NCI-H1417 (cell line): Measurements from ENCODE around the gene PKP3.
"Not testable (repeated sequence)": the region's sequence is repeated elsewhere in the genome, so short reads cannot be mapped to it uniquely, and the experiment has no call there.

ENCODE experiments used
- DNase-seq, 3 experiments: peaks; one replicate each; lab custom pipeline; 2025; lab: John Stamatoyannopoulos, UW

Gene PKP3, protein sequence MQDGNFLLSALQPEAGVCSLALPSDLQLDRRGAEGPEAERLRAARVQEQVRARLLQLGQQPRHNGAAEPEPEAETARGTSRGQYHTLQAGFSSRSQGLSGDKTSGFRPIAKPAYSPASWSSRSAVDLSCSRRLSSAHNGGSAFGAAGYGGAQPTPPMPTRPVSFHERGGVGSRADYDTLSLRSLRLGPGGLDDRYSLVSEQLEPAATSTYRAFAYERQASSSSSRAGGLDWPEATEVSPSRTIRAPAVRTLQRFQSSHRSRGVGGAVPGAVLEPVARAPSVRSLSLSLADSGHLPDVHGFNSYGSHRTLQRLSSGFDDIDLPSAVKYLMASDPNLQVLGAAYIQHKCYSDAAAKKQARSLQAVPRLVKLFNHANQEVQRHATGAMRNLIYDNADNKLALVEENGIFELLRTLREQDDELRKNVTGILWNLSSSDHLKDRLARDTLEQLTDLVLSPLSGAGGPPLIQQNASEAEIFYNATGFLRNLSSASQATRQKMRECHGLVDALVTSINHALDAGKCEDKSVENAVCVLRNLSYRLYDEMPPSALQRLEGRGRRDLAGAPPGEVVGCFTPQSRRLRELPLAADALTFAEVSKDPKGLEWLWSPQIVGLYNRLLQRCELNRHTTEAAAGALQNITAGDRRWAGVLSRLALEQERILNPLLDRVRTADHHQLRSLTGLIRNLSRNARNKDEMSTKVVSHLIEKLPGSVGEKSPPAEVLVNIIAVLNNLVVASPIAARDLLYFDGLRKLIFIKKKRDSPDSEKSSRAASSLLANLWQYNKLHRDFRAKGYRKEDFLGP

GRCh38 chr11:394034-394857, at the start of gene PKP3:
Gene PKP3 (plus strand): TSS chr11:394209. CDS start chr11:394293, 84 bp downstream.
- peak; percentile 42 to 78 (median 47) for DNase-seq

DNA sequence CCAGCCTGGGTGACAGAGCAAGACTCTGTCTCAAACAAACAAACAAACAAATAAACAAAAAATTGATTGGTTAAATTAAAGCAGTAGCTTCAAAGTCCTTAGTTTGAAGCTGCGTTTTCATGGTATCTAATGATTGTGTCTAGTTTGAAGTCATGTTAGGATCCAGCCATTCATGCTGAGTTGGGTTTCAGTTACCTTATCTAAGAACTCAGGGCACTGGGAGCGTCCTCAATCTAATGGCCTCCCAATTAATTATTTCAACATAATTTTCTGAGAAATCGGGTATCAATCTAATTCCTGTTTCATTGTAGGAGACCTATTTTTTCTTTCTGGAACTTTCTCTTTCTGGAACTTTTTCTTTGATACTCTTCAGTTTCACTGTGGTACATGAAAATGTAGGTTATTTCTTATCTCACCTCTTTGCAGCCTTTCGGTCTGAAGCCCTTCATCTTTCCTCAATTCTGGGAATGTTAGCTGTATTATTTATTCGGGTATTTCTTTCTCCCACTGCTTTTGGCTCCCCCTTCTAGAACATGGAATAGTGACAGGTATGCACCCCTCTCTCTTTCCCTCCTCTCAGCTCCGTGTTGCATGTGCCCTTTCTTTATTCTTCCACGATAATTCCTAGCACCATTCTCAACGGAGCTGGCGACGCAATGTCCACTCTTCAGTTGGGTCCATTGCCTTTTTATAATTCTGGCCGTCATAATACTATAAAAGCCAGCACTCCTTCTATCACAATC, 49.0 kb upstream of the PKP3 start:
- no peak for DNase-seq

DNA sequence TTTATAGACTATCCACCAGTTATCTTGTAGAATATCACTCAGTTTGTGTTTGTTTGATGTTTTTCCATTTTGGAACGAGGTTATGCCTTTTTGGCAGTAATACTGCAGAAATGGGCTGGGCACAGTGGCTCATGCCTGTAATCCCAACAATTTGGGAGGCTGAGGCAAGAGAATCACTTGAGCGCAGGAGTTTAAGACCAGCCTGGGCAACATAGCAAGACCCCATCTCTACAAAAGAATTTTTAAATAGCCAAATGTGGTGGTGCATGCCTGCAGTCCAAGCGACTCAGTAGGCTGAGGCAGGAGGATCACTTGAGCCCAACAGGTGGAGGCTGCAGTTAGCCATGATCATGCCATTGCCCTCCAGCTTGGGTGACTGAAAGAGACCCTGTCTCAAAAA, 47.5 kb upstream of the PKP3 start:
- no peak for DNase-seq

GRCh38 chr11:349270-349954, 44.6 kb upstream of the PKP3 start:
- not testable (repeated sequence) for DNase-seq

- DNase-seq: not testable (repeated sequence)
Measured at GRCh38 chr11:350033-350722, 43.8 kb upstream of the PKP3 start.

DNA sequence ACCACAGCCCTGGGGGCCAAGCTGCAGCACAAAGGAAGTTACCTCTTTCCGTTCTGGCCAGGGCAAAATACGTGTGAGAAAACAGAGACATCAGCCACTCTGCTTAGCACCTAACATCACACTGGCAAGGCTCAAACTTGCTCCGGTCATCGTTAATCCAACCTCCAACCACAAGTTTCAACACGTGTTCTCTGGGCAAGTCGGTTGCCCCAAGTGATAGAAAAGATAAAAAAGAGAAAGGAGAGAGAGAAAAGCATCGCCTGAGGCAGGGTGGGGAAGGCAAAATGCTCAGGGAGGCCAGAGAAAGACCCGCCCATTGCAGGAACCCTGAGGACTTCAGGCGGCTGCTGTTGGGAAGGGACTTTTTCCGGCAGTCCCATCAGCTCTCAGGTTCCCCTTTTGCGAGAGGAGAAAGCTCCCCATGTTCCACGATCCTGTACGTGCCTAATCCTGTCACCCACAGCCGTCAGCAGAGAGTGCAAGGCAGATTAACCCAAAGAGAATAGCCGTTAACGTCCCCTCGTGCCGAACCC, 43.2 kb upstream of the PKP3 start:
- DNase-seq: no peak

GRCh38 chr11:351411-351810, 42.6 kb upstream of the PKP3 start:
- no peak for DNase-seq

GRCh38 chr11:352456-353031, 41.5 kb upstream of the PKP3 start:
- DNase-seq: no peak

DNA sequence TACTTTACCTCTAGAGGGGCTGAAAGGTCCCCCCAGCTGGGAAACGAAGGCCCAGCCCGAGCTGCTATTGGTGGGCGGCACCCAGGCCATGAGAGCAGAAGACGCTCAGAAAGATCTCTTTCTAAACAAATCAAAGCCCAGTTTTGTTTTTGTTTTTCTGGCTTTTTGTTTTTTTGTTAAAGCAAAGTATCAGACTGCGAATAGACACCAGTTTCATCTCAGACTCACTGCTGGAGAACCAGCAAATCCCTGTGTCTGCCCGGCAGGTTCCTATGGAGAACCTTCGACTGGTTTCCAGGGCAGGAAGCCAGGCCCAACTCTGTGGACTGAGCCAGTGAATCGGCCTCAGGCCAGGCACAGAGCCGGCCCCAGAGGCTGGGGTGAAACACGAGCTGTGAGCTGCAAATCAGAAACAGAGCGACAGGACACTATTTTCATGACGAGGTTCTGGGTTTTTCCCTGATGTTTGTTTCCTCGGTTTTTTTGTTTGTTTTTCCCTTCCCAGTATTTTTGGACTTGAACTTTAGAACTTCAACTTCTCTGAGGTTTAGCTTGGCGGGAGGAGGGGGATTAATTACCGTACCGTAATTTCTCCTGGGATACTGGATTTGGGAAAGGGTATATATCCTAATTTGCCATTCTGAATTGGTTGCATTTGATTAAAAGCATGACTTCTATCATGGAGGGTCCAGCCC, 40.7 kb upstream of the PKP3 start:
- no peak for DNase-seq

- peak in 2 of 3 experiments; percentile 27 to 49 for DNase-seq
Measured at GRCh38 chr11:355581-356458, 38.2 kb upstream of the PKP3 start.

DNA sequence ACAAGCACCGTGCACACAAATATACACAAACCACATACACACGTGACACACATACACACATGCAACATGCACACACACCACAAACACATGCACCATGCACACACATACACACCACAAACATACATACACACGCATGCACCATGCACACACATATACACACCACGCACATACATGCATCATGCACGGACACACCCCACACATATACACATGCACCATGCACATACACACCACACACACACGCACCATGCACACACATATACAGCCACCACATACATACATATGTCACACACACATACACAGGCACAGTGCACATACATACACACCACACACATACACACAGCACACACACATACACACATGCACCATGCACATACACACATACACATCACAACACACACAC, 37.4 kb upstream of the PKP3 start:
- DNase-seq: no peak

DNA sequence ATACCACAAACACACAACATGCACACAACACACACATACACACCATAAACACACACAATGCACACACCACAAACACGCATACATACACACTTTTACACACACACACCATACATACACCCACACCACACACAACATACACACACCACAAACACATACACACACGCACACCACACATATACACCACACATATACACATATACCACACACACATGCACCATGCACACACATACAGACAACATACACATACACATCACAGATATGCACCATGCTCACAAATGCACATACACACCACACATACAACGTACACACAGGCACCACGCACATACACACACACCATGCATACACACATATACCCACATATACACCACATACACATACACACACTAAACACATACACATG, 36.4 kb upstream of the PKP3 start:
- no peak for DNase-seq

- no peak for DNase-seq
Measured at GRCh38 chr11:358129-358800, 35.7 kb upstream of the PKP3 start.

- DNase-seq: no peak
Measured at GRCh38 chr11:359181-359714, 34.8 kb upstream of the PKP3 start.

GRCh38 chr11:360326-361280, 33.4 kb upstream of the PKP3 start:
- DNase-seq: no peak
